ENCODE results near the gene KRTAP10-12.

DNA sequence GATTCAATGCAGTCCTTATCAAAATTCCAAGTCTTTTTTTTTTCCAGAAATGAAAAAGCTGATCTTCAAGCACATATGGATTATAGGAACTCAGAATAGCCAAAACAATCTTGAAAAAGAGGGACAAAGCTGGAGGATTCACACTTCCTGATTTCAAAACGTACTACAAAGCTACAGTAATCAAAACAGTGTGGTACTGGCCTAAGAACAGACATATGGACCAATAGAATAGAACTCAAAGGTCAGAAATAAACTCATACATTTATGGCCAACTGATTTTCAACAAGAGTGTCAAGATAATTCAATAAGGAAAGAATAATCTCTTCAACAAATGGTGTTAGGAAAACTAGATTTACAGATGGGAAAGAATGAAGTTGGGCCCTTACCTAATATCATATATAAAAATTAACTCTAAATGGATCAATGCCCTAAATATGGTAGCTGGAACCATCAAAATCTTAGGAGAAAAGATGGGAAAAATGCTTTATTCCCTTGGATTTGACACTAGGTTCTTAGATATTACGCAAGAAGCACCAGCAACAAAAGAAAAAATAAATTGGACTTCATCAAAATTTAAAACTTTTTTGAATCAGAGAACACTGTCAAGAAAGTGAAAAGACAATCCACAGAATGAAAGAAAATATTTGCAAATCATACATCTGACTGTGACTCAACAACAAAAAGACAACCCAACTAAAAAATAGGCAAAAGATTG lies 4.0 kb upstream of the KRTAP10-12 start:
- TF ChIP-seq ZNF24 (IDR thresholded peaks at IDR 0.05) (no peak), POLR2A (IDR thresholded peaks at IDR 0.05; ENCODE audit: low read depth, low read length) (no peak), POLR2AphosphoS2 (IDR thresholded peaks at IDR 0.05; ENCODE audit: low read depth, low read length) (no peak), ZNF274 (IDR thresholded peaks at IDR 0.05; ENCODE audit: insufficient read depth, insufficient read length) (no peak), EZH2 (IDR thresholded peaks at IDR 0.05; ENCODE audit: borderline replicate concordance, control insufficient read depth, low read depth, low read length) (no peak), REST (IDR thresholded peaks at IDR 0.05; ENCODE audit: low read depth, low read length) (no peak), BACH1 (IDR thresholded peaks at IDR 0.05; ENCODE audit: borderline replicate concordance) (no peak), TCF12 (IDR thresholded peaks at IDR 0.05; ENCODE audit: low read depth, low read length) (no peak)
- TF ChIP-seq, protein P1, sequence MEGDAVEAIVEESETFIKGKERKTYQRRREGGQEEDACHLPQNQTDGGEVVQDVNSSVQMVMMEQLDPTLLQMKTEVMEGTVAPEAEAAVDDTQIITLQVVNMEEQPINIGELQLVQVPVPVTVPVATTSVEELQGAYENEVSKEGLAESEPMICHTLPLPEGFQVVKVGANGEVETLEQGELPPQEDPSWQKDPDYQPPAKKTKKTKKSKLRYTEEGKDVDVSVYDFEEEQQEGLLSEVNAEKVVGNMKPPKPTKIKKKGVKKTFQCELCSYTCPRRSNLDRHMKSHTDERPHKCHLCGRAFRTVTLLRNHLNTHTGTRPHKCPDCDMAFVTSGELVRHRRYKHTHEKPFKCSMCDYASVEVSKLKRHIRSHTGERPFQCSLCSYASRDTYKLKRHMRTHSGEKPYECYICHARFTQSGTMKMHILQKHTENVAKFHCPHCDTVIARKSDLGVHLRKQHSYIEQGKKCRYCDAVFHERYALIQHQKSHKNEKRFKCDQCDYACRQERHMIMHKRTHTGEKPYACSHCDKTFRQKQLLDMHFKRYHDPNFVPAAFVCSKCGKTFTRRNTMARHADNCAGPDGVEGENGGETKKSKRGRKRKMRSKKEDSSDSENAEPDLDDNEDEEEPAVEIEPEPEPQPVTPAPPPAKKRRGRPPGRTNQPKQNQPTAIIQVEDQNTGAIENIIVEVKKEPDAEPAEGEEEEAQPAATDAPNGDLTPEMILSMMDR (IDR thresholded peaks at IDR 0.05 in 2 of 3, conservative IDR thresholded peaks at IDR 0.05 in 1 of 3; ENCODE audit: control insufficient read depth in 2 of 3, extremely low read depth in 1 of 3, insufficient read depth in 1 of 3, low read depth in 3 of 3, low read length in 3 of 3): no peak
